ENCODE results near the gene BARHL2. TPM values are rescaled to one million over a fixed set of nuclear protein-coding genes. Genes with fewer than 3 reads are reported as not detected.

Gene BARHL2
- total and polyA plus RNA-seq, 5 donors from 2014 or later: not detected

GRCh38 chr1:90746857-90747256 is 29.8 kb upstream of the BARHL2 start:
- no peak overlapping the region for H3K4me3 Mint-ChIP-seq
- peaks cover 0 to 4% (median 0%) of the 10 kb centered on the region in 7 donors for H3K9me3 Mint-ChIP-seq
- no peak for DNase-seq
- Histone ChIP-seq H3K27ac (ENCODE audit: insufficient read depth, low read length, poor library complexity, severe bottlenecking) (no peak overlapping the region), H3K36me3 (ENCODE audit: control insufficient read depth, insufficient read depth, low read length) (no peaks in the 10 kb centered on the region), H3K4me1 (ENCODE audit: control insufficient read depth, insufficient read depth, low read length, poor library complexity, severe bottlenecking) (no peaks in the 10 kb centered on the region), H3K9me3 (ENCODE audit: control insufficient read depth in 2 of 2, low read length in 2 of 2) (no peaks in the 10 kb centered on the region), H3K27me3 (ENCODE audit: control insufficient read depth, insufficient read depth, low read length) (peaks cover 15% of the 10 kb centered on the region), H3K4me3 (ENCODE audit: low read depth, low read length) (no peak overlapping the region)
- ATAC-seq (ENCODE audit: low read depth in 2 of 2): no peak
- no peaks in the 10 kb centered on the region for H3K36me3 Mint-ChIP-seq
- H3K27ac Mint-ChIP-seq: no peak overlapping the region
- H3K4me1 Mint-ChIP-seq: no peaks in the 10 kb centered on the region
- H3K27me3 Mint-ChIP-seq: peaks cover 19% of the 10 kb centered on the region

GRCh38 chr1:90745972-90746371 is 28.9 kb upstream of the BARHL2 start:
- peaks cover 0 to 4% (median 0%) of the 10 kb centered on the region in 7 donors for H3K9me3 Mint-ChIP-seq
- peaks cover 13% of the 10 kb centered on the region for H3K27me3 ChIP-seq (ENCODE audit: control insufficient read depth, insufficient read depth, low read length)
- H3K36me3 ChIP-seq (ENCODE audit: control insufficient read depth, insufficient read depth, low read length): no peaks in the 10 kb centered on the region
- no peak for DNase-seq
- no peak overlapping the region for H3K4me3 ChIP-seq (ENCODE audit: low read depth, low read length)
- H3K27ac ChIP-seq (ENCODE audit: insufficient read depth, low read length, poor library complexity, severe bottlenecking): no peak overlapping the region
- peaks cover 23% of the 10 kb centered on the region for H3K27me3 Mint-ChIP-seq
- no peaks in the 10 kb centered on the region for H3K9me3 ChIP-seq (ENCODE audit: control insufficient read depth in 2 of 2, low read length in 2 of 2)
- H3K4me1 ChIP-seq (ENCODE audit: control insufficient read depth, insufficient read depth, low read length, poor library complexity, severe bottlenecking): no peaks in the 10 kb centered on the region
- H3K36me3 Mint-ChIP-seq: no peaks in the 10 kb centered on the region
- H3K4me3 Mint-ChIP-seq: no peak overlapping the region
- no peak for ATAC-seq (ENCODE audit: low read depth in 2 of 2)
- H3K27ac Mint-ChIP-seq: no peak overlapping the region
- H3K4me1 Mint-ChIP-seq: no peaks in the 10 kb centered on the region

GRCh38 chr1:90732136-90732535 is 15.0 kb upstream of the BARHL2 start:
- no peak overlapping the region for H3K4me3 ChIP-seq (ENCODE audit: low read depth, low read length)
- ATAC-seq (ENCODE audit: low read depth in 2 of 2) (no peak), DNase-seq (no peak)
- no peaks in the 10 kb centered on the region for H3K36me3 Mint-ChIP-seq
- peaks cover 0 to 7% of the 10 kb centered on the region in 2 experiments for H3K9me3 ChIP-seq (ENCODE audit: control insufficient read depth in 2 of 2, low read length in 2 of 2)
- peak overlapping the region in 1 of 4 donors; percentile 56 for H3K4me3 Mint-ChIP-seq
- H3K27me3 ChIP-seq (ENCODE audit: control insufficient read depth, insufficient read depth, low read length): peaks cover 60% of the 10 kb centered on the region
- no peak overlapping the region for H3K27ac ChIP-seq (ENCODE audit: insufficient read depth, low read length, poor library complexity, severe bottlenecking)
- peaks cover 24% of the 10 kb centered on the region for H3K4me1 ChIP-seq (ENCODE audit: control insufficient read depth, insufficient read depth, low read length, poor library complexity, severe bottlenecking)
- H3K4me1 Mint-ChIP-seq: peaks cover 10 to 35% (median 18%) of the 10 kb centered on the region in 4 donors
- peaks cover 0 to 13% (median 3%) of the 10 kb centered on the region in 7 donors for H3K9me3 Mint-ChIP-seq
- H3K27ac Mint-ChIP-seq: peak overlapping the region in 1 of 3 donors; percentile 15
- H3K36me3 ChIP-seq (ENCODE audit: control insufficient read depth, insufficient read depth, low read length): no peaks in the 10 kb centered on the region
- H3K27me3 Mint-ChIP-seq: peaks cover 81% of the 10 kb centered on the region

- H3K9me3 ChIP-seq (ENCODE audit: control insufficient read depth in 2 of 2, low read length in 2 of 2): peaks cover 2 to 8% of the 10 kb centered on the region in 2 experiments
- Mint-ChIP-seq H3K9me3 (peaks cover 0 to 15% (median 3%) of the 10 kb centered on the region in 7 donors), H3K4me1 (peaks cover 10 to 40% (median 19%) of the 10 kb centered on the region in 4 donors), H3K36me3 (no peaks in the 10 kb centered on the region), H3K27me3 (peaks cover 86% of the 10 kb centered on the region), H3K27ac (no peak overlapping the region), H3K4me3 (no peak overlapping the region)
- H3K36me3 ChIP-seq (ENCODE audit: control insufficient read depth, insufficient read depth, low read length): no peaks in the 10 kb centered on the region
- H3K27me3 ChIP-seq (ENCODE audit: control insufficient read depth, insufficient read depth, low read length): peaks cover 59% of the 10 kb centered on the region
- peaks cover 27% of the 10 kb centered on the region for H3K4me1 ChIP-seq (ENCODE audit: control insufficient read depth, insufficient read depth, low read length, poor library complexity, severe bottlenecking)
- H3K27ac ChIP-seq (ENCODE audit: insufficient read depth, low read length, poor library complexity, severe bottlenecking): no peak overlapping the region
- DNase-seq (no peak), ATAC-seq (ENCODE audit: low read depth in 2 of 2) (no peak)
- no peak overlapping the region for H3K4me3 ChIP-seq (ENCODE audit: low read depth, low read length)
Observed at GRCh38 chr1:90731382-90732050, 14.4 kb upstream of the BARHL2 start.

- peak overlapping the region; percentile 60 to 77 (median 72) for H3K4me3 Mint-ChIP-seq
- Histone ChIP-seq H3K27me3 (ENCODE audit: control insufficient read depth, insufficient read depth, low read length) (peaks cover 68% of the 10 kb centered on the region), H3K9me3 (ENCODE audit: control insufficient read depth in 2 of 2, low read length in 2 of 2) (peaks cover 11 to 13% of the 10 kb centered on the region in 2 experiments), H3K36me3 (ENCODE audit: control insufficient read depth, insufficient read depth, low read length) (no peaks in the 10 kb centered on the region), H3K4me1 (ENCODE audit: control insufficient read depth, insufficient read depth, low read length, poor library complexity, severe bottlenecking) (peaks cover 36% of the 10 kb centered on the region), H3K27ac (ENCODE audit: insufficient read depth, low read length, poor library complexity, severe bottlenecking) (no peak overlapping the region), H3K4me3 (ENCODE audit: low read depth, low read length) (peak overlapping the region; percentile 49)
- H3K27me3 Mint-ChIP-seq: peaks cover 97% of the 10 kb centered on the region
- H3K36me3 Mint-ChIP-seq: peaks cover 5% of the 10 kb centered on the region
- peaks cover 0 to 20% (median 3%) of the 10 kb centered on the region in 7 donors for H3K9me3 Mint-ChIP-seq
- peak overlapping the region in 1 of 3 donors; percentile 17 for H3K27ac Mint-ChIP-seq
- DNase-seq (peak in 1 of 3 donors; percentile 27), ATAC-seq (ENCODE audit: low read depth in 2 of 2) (no peak)
- H3K4me1 Mint-ChIP-seq: peaks cover 15 to 50% (median 28%) of the 10 kb centered on the region in 4 donors
Observed at GRCh38 chr1:90730243-90731022, 13.3 kb upstream of the BARHL2 start.

GRCh38 chr1:90729504-90730242 is 12.6 kb upstream of the BARHL2 start:
- ATAC-seq (ENCODE audit: low read depth in 2 of 2) (no peak), DNase-seq (no peak)
- Mint-ChIP-seq H3K27me3 (peaks cover 98% of the 10 kb centered on the region), H3K27ac (peak overlapping the region in 1 of 3 donors; percentile 9), H3K9me3 (peaks cover 0 to 20% (median 3%) of the 10 kb centered on the region in 7 donors), H3K4me3 (peak overlapping the region; percentile 37 to 69 (median 64)), H3K36me3 (peaks cover 5% of the 10 kb centered on the region), H3K4me1 (peaks cover 15 to 58% (median 28%) of the 10 kb centered on the region in 4 donors)
- Histone ChIP-seq H3K9me3 (ENCODE audit: control insufficient read depth in 2 of 2, low read length in 2 of 2) (peaks cover 11 to 14% of the 10 kb centered on the region in 2 experiments), H3K36me3 (ENCODE audit: control insufficient read depth, insufficient read depth, low read length) (no peaks in the 10 kb centered on the region), H3K4me3 (ENCODE audit: low read depth, low read length) (peak overlapping the region; percentile 49), H3K27me3 (ENCODE audit: control insufficient read depth, insufficient read depth, low read length) (peaks cover 70% of the 10 kb centered on the region), H3K4me1 (ENCODE audit: control insufficient read depth, insufficient read depth, low read length, poor library complexity, severe bottlenecking) (peaks cover 44% of the 10 kb centered on the region), H3K27ac (ENCODE audit: insufficient read depth, low read length, poor library complexity, severe bottlenecking) (no peak overlapping the region)

GRCh38 chr1:90728502-90729287 is 11.6 kb upstream of the BARHL2 start:
- DNase-seq (no peak), ATAC-seq (ENCODE audit: low read depth in 2 of 2) (no peak)
- Histone ChIP-seq H3K27ac (ENCODE audit: insufficient read depth, low read length, poor library complexity, severe bottlenecking) (no peak overlapping the region), H3K36me3 (ENCODE audit: control insufficient read depth, insufficient read depth, low read length) (no peaks in the 10 kb centered on the region), H3K4me1 (ENCODE audit: control insufficient read depth, insufficient read depth, low read length, poor library complexity, severe bottlenecking) (peaks cover 49% of the 10 kb centered on the region), H3K4me3 (ENCODE audit: low read depth, low read length) (no peak overlapping the region), H3K9me3 (ENCODE audit: control insufficient read depth in 2 of 2, low read length in 2 of 2) (peaks cover 11 to 21% of the 10 kb centered on the region in 2 experiments), H3K27me3 (ENCODE audit: control insufficient read depth, insufficient read depth, low read length) (peaks cover 71% of the 10 kb centered on the region)
- Mint-ChIP-seq H3K4me1 (peaks cover 15 to 66% (median 30%) of the 10 kb centered on the region in 4 donors), H3K9me3 (peaks cover 0 to 21% (median 3%) of the 10 kb centered on the region in 7 donors), H3K36me3 (peaks cover 5% of the 10 kb centered on the region), H3K27me3 (peaks cover 100% of the 10 kb centered on the region), H3K4me3 (peak overlapping the region in 3 of 4 donors; percentile 26 to 70 (median 51)), H3K27ac (peak overlapping the region in 1 of 3 donors; percentile 71)
